Loucy (cell line): ENCODE data around the gene CRYL1.

Source experiments
- H2AFZ ChIP-seq: fragments of 200-600 bp; sonication (generic); 2 replicates; pipeline ENCODE4 v1.6.0; 2016; ENCODE audit warnings: antibody characterized with exemption, mild to moderate bottlenecking, low read length, moderate library complexity
- H3F3A ChIP-seq: fragments of 200-600 bp; 2 replicates; pipeline ENCODE4 v1.6.0; 2016; ENCODE audit warnings: antibody characterized with exemption, low read depth, mild to moderate bottlenecking
- H3K27me3 ChIP-seq: fragments of 200-600 bp; sonication (generic); 2 replicates; pipeline ENCODE4 v1.6.1; 2014; ENCODE audit warnings: low read length, mild to moderate bottlenecking; ENCODE audit not compliant: insufficient read depth, poor library complexity, severe bottlenecking
- H3K36me3 ChIP-seq: fragments of 200-600 bp; sonication (generic); 2 replicates; pipeline ENCODE4 v1.6.1; 2016; ENCODE audit warnings: low read length; ENCODE audit not compliant: insufficient read depth
- H3K4me1 ChIP-seq: fragments of 200-600 bp; sonication (generic); 2 replicates; pipeline ENCODE4 v1.5.1; 2014; ENCODE audit warnings: low read length, mild to moderate bottlenecking; ENCODE audit not compliant: insufficient read depth, poor library complexity, severe bottlenecking
- H3K4me2 ChIP-seq: fragments of 200-600 bp; sonication (generic); 2 replicates; pipeline ENCODE4 v1.6.0; 2014; ENCODE audit warnings: antibody characterized with exemption, low read length, low read depth, mild to moderate bottlenecking; ENCODE audit not compliant: poor library complexity, severe bottlenecking
- H3K4me3 ChIP-seq: fragments of 200-600 bp; sonication (generic); 2 replicates; pipeline ENCODE4 v1.5.1; 2014; ENCODE audit warnings: low read length, mild to moderate bottlenecking, mixed read lengths; ENCODE audit not compliant: poor library complexity, severe bottlenecking
- H3K79me2 ChIP-seq: fragments of 200-600 bp; sonication (generic); 2 replicates; pipeline ENCODE4 v1.6.1; 2014; ENCODE audit warnings: low read length; ENCODE audit not compliant: insufficient read depth
- H3K9ac ChIP-seq: fragments of 200-600 bp; sonication (generic); 2 replicates; pipeline ENCODE4 v1.6.0; 2014; ENCODE audit warnings: mild to moderate bottlenecking, low read depth, low read length, moderate library complexity; ENCODE audit not compliant: poor library complexity, severe bottlenecking
- H3K9me2 ChIP-seq: fragments of 200-600 bp; sonication (generic); replicated peaks from 2 replicates; pipeline ENCODE4 v1.6.1; 2016; ENCODE audit warnings: low read depth, low read length, mixed read lengths
- H3K9me3 ChIP-seq: fragments of 200-600 bp; sonication (generic); 2 replicates; pipeline ENCODE4 v1.6.1; 2014; ENCODE audit warnings: mild to moderate bottlenecking, antibody characterized with exemption, low read length, low read depth; ENCODE audit not compliant: insufficient read depth
- H4K20me1 ChIP-seq: fragments of 200-600 bp; sonication (generic); 2 replicates; pipeline ENCODE4 v1.6.0; 2014; ENCODE audit warnings: antibody characterized with exemption, low read length, mild to moderate bottlenecking; ENCODE audit not compliant: insufficient read depth, poor library complexity, severe bottlenecking
- EZH2phosphoT487 ChIP-seq: fragments of 200-600 bp; IDR thresholded peaks from 2 replicates; pipeline ENCODE4 v1.6.1; 2018; ENCODE audit warnings: antibody characterized with exemption, mild to moderate bottlenecking, moderate library complexity, borderline replicate concordance
- TF ChIP-seq, protein P1 (sequence below): fragments of 200-600 bp; sonication (generic); conservative IDR thresholded peaks from 2 replicates; pipeline ENCODE4 v1.5.1; 2014; ENCODE audit warnings: mild to moderate bottlenecking, antibody characterized with exemption, low read length

Gene CRYL1

DNA sequence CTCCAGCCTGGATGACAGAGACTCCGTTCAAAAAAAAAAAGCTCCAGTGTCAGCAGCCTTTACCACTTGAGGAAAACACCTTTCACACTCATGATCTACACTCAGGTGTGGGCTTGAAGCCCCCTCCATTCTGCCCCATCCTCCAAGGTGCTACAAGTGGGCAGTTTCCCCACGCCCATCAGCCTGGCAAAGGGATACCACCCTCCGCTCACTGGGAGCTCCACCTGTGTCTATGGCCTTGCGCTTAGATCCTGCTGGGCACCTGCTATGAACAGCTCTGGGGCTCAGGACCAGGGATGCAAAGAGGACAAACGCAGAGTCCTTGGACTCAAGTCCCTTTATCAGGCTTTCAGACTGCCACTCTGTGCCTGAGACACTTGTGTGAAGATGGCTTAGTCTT is 127.8 kb downstream of the CRYL1 start:
- Histone ChIP-seq H3K9ac (no peak overlapping the region), H3K36me3 (no peaks in the 10 kb centered on the region), H3K9me3 (no peaks in the 10 kb centered on the region), H3F3A (no peaks in the 10 kb centered on the region), H3K27me3 (no peaks in the 10 kb centered on the region), H4K20me1 (no peaks in the 10 kb centered on the region), H3K4me3 (no peak overlapping the region), H3K4me2 (no peak overlapping the region), H3K4me1 (peaks cover 14% of the 10 kb centered on the region), H3K79me2 (no peaks in the 10 kb centered on the region), H2AFZ (no peak overlapping the region), H3K9me2 (no peaks in the 10 kb centered on the region)
- TF ChIP-seq EZH2phosphoT487, result no peak
- TF ChIP-seq, protein P1, sequence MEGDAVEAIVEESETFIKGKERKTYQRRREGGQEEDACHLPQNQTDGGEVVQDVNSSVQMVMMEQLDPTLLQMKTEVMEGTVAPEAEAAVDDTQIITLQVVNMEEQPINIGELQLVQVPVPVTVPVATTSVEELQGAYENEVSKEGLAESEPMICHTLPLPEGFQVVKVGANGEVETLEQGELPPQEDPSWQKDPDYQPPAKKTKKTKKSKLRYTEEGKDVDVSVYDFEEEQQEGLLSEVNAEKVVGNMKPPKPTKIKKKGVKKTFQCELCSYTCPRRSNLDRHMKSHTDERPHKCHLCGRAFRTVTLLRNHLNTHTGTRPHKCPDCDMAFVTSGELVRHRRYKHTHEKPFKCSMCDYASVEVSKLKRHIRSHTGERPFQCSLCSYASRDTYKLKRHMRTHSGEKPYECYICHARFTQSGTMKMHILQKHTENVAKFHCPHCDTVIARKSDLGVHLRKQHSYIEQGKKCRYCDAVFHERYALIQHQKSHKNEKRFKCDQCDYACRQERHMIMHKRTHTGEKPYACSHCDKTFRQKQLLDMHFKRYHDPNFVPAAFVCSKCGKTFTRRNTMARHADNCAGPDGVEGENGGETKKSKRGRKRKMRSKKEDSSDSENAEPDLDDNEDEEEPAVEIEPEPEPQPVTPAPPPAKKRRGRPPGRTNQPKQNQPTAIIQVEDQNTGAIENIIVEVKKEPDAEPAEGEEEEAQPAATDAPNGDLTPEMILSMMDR, result no peak

DNA sequence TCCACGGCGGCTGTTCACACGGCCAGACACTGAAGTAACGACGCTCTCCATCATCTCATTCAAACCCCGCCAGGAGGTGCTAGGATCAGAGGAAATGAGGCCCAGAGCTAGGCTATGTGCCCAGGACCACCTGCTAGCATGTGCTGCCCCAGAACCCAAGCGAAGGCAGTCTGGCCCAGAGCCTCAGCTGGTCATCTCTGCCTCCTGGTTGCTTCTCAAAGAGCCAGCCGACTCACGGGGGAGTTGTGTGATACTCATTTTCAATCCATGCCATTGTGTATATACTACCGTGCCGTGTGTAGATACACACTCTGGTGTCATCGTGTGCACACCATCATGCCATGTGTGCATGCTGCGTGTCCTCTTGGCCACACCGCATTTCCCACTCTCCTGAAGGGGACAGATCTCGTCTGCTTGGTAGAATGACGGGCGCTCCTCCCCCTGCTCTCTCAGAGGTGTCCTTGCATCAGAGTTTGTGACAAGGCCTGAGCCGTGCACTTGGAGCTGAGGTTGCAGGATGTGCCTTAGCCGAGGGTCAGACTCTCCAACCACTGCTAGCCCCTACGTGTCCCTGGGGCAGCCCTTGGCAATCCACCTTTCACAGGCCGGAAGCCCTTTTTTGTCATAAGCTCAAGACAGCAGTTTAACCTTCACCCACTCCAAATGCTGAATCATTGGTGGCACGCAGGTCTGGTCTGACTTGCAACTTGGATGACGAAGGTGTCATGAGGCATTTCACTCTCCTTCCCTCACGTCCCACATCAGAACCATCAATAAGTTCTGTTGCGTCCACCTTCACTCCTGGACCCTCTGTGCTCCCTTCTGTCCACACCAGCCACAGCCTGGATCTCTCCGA is 130.4 kb downstream of the CRYL1 start:
- Histone ChIP-seq H3K9me3 (no peaks in the 10 kb centered on the region), H3K9ac (no peak overlapping the region)
- no peak for TF ChIP-seq EZH2phosphoT487
- TF ChIP-seq, protein P1, result no peak

DNA sequence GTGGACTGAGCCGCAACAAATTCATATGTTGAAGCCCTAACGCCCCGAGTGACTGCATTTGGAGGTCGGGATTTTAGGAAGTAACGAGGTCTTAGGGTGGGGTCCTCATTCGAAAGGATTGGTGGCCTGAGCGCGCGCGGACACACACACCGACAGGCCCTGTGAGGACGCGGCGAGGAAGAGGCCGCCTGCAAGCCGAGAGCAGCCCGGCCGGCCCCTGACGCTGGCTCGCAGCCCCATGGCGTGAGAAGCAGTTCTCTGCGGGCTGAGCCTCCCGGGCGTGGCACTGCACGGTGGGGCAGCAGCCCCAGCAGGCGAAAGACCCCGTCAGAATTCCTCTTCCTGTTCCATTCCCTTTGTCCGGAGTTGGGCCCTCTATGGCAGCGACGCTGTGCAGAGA is 131.2 kb downstream of the CRYL1 start:
- Histone ChIP-seq H3K9ac (no peak overlapping the region), H3K4me3 (no peak overlapping the region), H3K27me3 (no peaks in the 10 kb centered on the region), H3K4me2 (no peak overlapping the region), H3K9me2 (no peaks in the 10 kb centered on the region), H3K36me3 (no peaks in the 10 kb centered on the region), H3K79me2 (no peaks in the 10 kb centered on the region), H3F3A (no peaks in the 10 kb centered on the region), H4K20me1 (no peaks in the 10 kb centered on the region), H2AFZ (no peak overlapping the region), H3K4me1 (no peaks in the 10 kb centered on the region), H3K9me3 (no peaks in the 10 kb centered on the region)
- no peak for TF ChIP-seq EZH2phosphoT487
- TF ChIP-seq, protein P1, result no peak

More for the DNA sequence above, 130.4 kb downstream of the CRYL1 start:
- Histone ChIP-seq H3K79me2 (no peaks in the 10 kb centered on the region), H3K27me3 (no peaks in the 10 kb centered on the region), H4K20me1 (no peaks in the 10 kb centered on the region), H3K4me3 (no peak overlapping the region), H3K36me3 (no peaks in the 10 kb centered on the region), H3F3A (no peaks in the 10 kb centered on the region), H3K9me2 (no peaks in the 10 kb centered on the region), H2AFZ (no peak overlapping the region), H3K4me2 (no peak overlapping the region), H3K4me1 (no peaks in the 10 kb centered on the region)
